Esophagus muscularis mucosa (tissue), 4 donors: Measurements from ENCODE around the gene ZNF219. TPM values are rescaled to one million over a fixed set of nuclear protein-coding genes. Genes with fewer than 3 reads are reported as not detected.

Experiments
- DNase-seq: peaks from one replicate; pipeline ENCODE4 v3.0.0-alpha.2; 2017; ENCODE audit errors: extremely low spot score
- H3K27ac ChIP-seq, 4 donors: fragments of 200-600 bp; sonication (generic); replicated peaks in 1 of 4; 1 replicate in 3 of 4; 2 replicates in 1 of 4; pipeline ENCODE4 v1.5.1; 2016 to 2019; ENCODE audit warnings: mild to moderate bottlenecking in 1 of 4
- H3K27me3 ChIP-seq, 4 donors: fragments of 200-600 bp; sonication (generic); one replicate each; pipeline versions ENCODE4 v1.5.1 to v1.6.0; 2016 to 2019
- H3K36me3 ChIP-seq, 4 donors: fragments of 200-600 bp; sonication (generic); one replicate each; pipeline ENCODE4 v1.5.1; 2016 to 2019
- H3K4me1 ChIP-seq, 4 donors: fragments of 200-600 bp; sonication (generic); one replicate each; pipeline ENCODE4 v1.5.1; 2016 to 2019
- H3K4me3 ChIP-seq, 4 donors: fragments of 200-600 bp; sonication (generic); 1 replicate in 2 of 4; 2 replicates in 2 of 4; pipeline ENCODE4 v1.5.1; 2016 to 2019; ENCODE audit warnings: mild to moderate bottlenecking in 4 of 4, moderate library complexity in 1 of 4
- H3K9me3 ChIP-seq, 4 donors: fragments of 200-600 bp; sonication (generic); 1 replicate in 3 of 4; 2 replicates in 1 of 4; pipeline ENCODE4 v1.5.1; 2016 to 2019
- CTCF ChIP-seq, 3 experiments: fragments of 200-600 bp in 2 of 3; fragments of 450-650 bp in 1 of 3; sonication (generic) in 2 of 3; IDR thresholded peaks; one replicate each; pipeline ENCODE4 v1.5.1; 2017 to 2019; ENCODE audit warnings: antibody characterized with exemption in 3 of 3, mild to moderate bottlenecking in 2 of 3, moderate library complexity in 1 of 3
- EP300 ChIP-seq: sonication (generic); formaldehyde crosslinking; IDR thresholded peaks from one replicate; pipeline ENCODE4 v1.6.1; 2017; ENCODE audit warnings: antibody characterized with exemption
- POLR2A ChIP-seq: fragments of 450-650 bp; IDR thresholded peaks from one replicate; pipeline ENCODE4 v1.6.1; 2017; ENCODE audit warnings: antibody characterized with exemption, moderate library complexity, mild to moderate bottlenecking, low read depth
- POLR2AphosphoS5 ChIP-seq, 2 donors: sonication (generic); formaldehyde crosslinking; IDR thresholded peaks; one replicate each; pipeline ENCODE4 v1.6.1; 2017; ENCODE audit warnings: antibody characterized with exemption in 2 of 2
- WGBS: methylation state at CpG from one replicate; pipeline ENCODE4 v1.1.5; 2018; 5-methylcytosine and 5-hydroxymethylcytosine counted together
- intact Hi-C: fragments of 100-400 bp; cut with DNase I; formaldehyde crosslinking; loops from one replicate; pipeline ENCODE4 v1.15.1; 2023
- total RNA-seq, 4 donors: library from RNA; depleted of rRNA; stranded (reverse); fragments of >200 nt; gene quantifications; one replicate each; pipeline versions ENCODE4 v1.1.0 to v1.2.1, GENCODE V29; 2016

Gene ZNF219
- total RNA-seq, 4 donors from 2014 or later: 64.4 to 116 (median 94.3) TPM

GRCh38 chr14:21072781-21073339 lies 25.6 kb downstream of the ZNF219 start:
- Histone ChIP-seq H3K27me3 (no peaks in the 10 kb centered on the region), H3K4me3 (no peak overlapping the region), H3K27ac (peak overlapping the region; percentile 88 to 90 (median 90)), H3K9me3 (no peaks in the 10 kb centered on the region), H3K36me3 (peaks cover 11 to 51% (median 48%) of the 10 kb centered on the region in 4 donors), H3K4me1 (peaks cover 33 to 56% (median 50%) of the 10 kb centered on the region in 4 donors)
- intact Hi-C loops: no loop called here
- DNase-seq: no peak
- TF ChIP-seq CTCF (IDR thresholded peaks at IDR 0.05) (no peak), POLR2AphosphoS5 (IDR thresholded peaks at IDR 0.05) (no peak), POLR2A (no peak)
- 81% methylated on average over 4 of the region's 9 CpGs for WGBS

DNA sequence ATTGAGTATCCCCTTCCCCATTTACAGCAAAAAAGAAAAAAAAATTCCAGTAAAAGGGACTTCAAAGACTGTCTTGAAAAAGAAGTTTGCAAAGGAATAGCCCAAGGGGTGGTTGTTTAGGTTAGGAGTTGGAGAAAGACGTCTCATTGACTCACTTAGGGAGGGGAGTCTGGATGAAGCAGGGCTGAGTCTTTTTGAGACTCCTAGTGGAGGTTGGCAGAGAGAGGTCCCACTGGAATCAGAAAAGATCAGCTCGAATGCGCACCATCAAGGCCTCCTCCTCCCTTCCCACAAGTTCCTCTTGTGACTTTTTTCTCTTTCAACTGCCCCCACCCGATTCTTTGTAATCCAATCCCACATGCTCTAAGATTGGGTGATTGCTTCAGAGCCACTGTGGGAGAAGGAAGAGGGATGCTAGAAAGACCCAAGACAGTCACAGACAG lies 26.4 kb downstream of the ZNF219 start:
- no peaks in the 10 kb centered on the region for H3K27me3 ChIP-seq
- H3K27ac ChIP-seq: peak overlapping the region; percentile 88 to 90 (median 90)
- H3K4me1 ChIP-seq: peaks cover 33 to 56% (median 50%) of the 10 kb centered on the region in 4 donors
- H3K4me3 ChIP-seq: peak overlapping the region; percentile 76 to 86 (median 81)
- intact Hi-C loops: no loop called here
- no peak for DNase-seq
- H3K36me3 ChIP-seq: peaks cover 11 to 43% (median 40%) of the 10 kb centered on the region in 4 donors
- no peak for TF ChIP-seq EP300
- no peak for TF ChIP-seq POLR2A
- no peak for TF ChIP-seq CTCF (IDR thresholded peaks at IDR 0.05)
- TF ChIP-seq POLR2AphosphoS5 (IDR thresholded peaks at IDR 0.05): no peak
- no peaks in the 10 kb centered on the region for H3K9me3 ChIP-seq
- 22% methylated on average over 4 of the region's 4 CpGs for WGBS

- Histone ChIP-seq H3K9me3 (no peaks in the 10 kb centered on the region), H3K27me3 (no peaks in the 10 kb centered on the region), H3K27ac (peak overlapping the region; percentile 88 to 90 (median 90)), H3K4me3 (peak overlapping the region; percentile 76 to 86 (median 81)), H3K4me1 (peaks cover 33 to 56% (median 50%) of the 10 kb centered on the region in 4 donors), H3K36me3 (peaks cover 7 to 37% (median 34%) of the 10 kb centered on the region in 4 donors)
- intact Hi-C loops: loop anchor here (2.0 kb wide), 1 partner anchor 21 kb away; no protein-coding TSS in a partner anchor
- WGBS: 0% methylated on average over 24 of the region's 37 CpGs
- TF ChIP-seq POLR2AphosphoS5 (IDR thresholded peaks at IDR 0.05) (peak in 1 of 2 donors; percentile 58), POLR2A (no peak), EP300 (no peak)
- no peak for DNase-seq
Measured at GRCh38 chr14:21071225-21072030, 27.0 kb downstream of the ZNF219 start.

- WGBS: under 1% methylated on average over 20 of the region's 23 CpGs
- H3K4me3 ChIP-seq: peak overlapping the region; percentile 76 to 86 (median 81)
- H3K27me3 ChIP-seq: no peaks in the 10 kb centered on the region
- peaks cover 2 to 30% (median 27%) of the 10 kb centered on the region in 4 donors for H3K36me3 ChIP-seq
- no peak for DNase-seq
- TF ChIP-seq CTCF (IDR thresholded peaks at IDR 0.05) (no peak), POLR2A (no peak), EP300 (no peak), POLR2AphosphoS5 (IDR thresholded peaks at IDR 0.05) (no peak)
- peaks cover 33 to 56% (median 50%) of the 10 kb centered on the region in 4 donors for H3K4me1 ChIP-seq
- H3K27ac ChIP-seq: peak overlapping the region; percentile 88 to 90 (median 90)
- intact Hi-C loops: loop anchor here (2.0 kb wide), 1 partner anchor 22 kb away; no protein-coding TSS in a partner anchor
- H3K9me3 ChIP-seq: no peaks in the 10 kb centered on the region
Measured at GRCh38 chr14:21070610-21071224, 27.7 kb downstream of the ZNF219 start.
